Omental fat pad (tissue), 4 donors: Measurements from ENCODE around the gene METTL5. TPM values are rescaled to one million over a fixed set of nuclear protein-coding genes. Genes with fewer than 3 reads are reported as not detected.

ENCODE experiments used
- ATAC-seq: fragments of 150-250 bp; one replicate; pipeline ENCODE4 v1.9.1; 2016; ENCODE audit warnings: mild to moderate bottlenecking, moderate library complexity; ENCODE audit not compliant: low FRiP score
- DNase-seq: peaks from one replicate; pipeline ENCODE4 v3.0.0-alpha.2; 2019; ENCODE audit warnings: low spot score
- total RNA-seq, 4 donors: library from RNA; depleted of rRNA; stranded (reverse); fragments of >200 nt; gene quantifications; one replicate each; pipeline ENCODE4 v1.1.0, GENCODE V29; 2016
- TF ChIP-seq, protein P1 (sequence below), 3 donors: fragments of 450-650 bp; IDR thresholded peaks; one replicate each; pipeline ENCODE4 v1.5.1; 2016 to 2017; ENCODE audit warnings: antibody characterized with exemption in 3 of 3, mild to moderate bottlenecking in 3 of 3, moderate library complexity in 2 of 3

METTL5 gene
- total RNA-seq, 4 donors from 2014 or later = 27.4 to 63.2 (median 39.0) TPM

DNA sequence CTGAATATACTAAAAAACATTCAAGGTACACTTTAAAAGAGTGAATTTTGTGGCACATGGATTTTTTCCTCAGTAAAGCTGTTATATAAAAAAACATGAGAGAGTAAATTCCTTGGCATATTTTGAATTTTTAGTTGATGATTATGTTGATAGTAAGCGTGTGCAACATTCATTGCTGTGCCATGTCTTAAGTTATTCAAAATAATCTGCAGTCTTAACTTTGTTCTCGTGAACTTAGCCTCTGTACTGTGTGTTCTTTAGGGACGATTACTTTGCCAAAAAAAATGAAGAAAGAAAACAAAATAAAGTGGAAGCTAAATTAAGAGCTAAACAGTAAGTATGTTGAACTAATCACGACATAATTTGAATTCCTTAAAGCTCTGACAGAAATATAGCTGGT is 16.5 kb downstream of the METTL5 start:
- TF ChIP-seq, protein P1, sequence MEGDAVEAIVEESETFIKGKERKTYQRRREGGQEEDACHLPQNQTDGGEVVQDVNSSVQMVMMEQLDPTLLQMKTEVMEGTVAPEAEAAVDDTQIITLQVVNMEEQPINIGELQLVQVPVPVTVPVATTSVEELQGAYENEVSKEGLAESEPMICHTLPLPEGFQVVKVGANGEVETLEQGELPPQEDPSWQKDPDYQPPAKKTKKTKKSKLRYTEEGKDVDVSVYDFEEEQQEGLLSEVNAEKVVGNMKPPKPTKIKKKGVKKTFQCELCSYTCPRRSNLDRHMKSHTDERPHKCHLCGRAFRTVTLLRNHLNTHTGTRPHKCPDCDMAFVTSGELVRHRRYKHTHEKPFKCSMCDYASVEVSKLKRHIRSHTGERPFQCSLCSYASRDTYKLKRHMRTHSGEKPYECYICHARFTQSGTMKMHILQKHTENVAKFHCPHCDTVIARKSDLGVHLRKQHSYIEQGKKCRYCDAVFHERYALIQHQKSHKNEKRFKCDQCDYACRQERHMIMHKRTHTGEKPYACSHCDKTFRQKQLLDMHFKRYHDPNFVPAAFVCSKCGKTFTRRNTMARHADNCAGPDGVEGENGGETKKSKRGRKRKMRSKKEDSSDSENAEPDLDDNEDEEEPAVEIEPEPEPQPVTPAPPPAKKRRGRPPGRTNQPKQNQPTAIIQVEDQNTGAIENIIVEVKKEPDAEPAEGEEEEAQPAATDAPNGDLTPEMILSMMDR (IDR thresholded peaks at IDR 0.05) = no peak
- no peak for DNase-seq
- no peak for ATAC-seq

DNA sequence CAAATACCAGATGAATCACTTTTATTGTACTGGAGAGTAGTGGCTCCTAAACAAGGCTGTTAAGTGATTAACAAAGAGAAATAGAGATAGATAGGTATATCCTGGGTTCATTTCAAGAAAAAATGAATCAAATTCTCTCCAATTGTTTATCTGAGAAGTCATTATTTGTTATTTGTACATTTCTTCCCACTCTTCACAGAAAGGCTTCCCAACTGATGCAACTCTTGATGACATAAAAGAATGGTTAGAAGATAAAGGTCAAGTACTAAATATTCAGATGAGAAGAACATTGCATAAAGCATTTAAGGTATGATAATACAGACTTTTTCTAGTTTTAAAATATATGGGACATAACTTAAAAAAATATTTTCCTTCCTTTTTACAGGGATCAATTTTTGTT is 18.1 kb downstream of the METTL5 start:
- ATAC-seq = no peak
- no peak for DNase-seq
- TF ChIP-seq, protein P1 (IDR thresholded peaks at IDR 0.05) = no peak

DNA sequence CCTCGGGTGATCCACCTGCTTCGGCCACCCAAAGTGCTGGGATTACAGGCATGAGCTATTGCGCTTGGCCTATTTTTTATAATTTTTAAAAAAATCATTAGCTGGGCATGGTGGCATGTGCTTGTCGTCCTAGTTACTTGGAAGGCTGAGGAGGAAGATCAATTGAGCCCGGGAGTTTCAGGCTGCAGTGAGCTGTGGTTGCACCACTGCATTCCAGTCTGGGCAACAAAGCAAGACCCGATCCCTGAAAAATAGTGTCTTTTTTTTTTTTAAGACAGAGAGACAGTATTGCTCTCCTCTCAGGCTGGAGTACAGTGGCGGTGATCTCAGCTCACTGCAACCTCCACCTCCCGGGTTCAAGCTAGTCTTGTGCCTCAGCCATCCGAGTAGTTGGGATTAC is 21.2 kb downstream of the METTL5 start:
- DNase-seq (no peak), ATAC-seq (no peak)
- TF ChIP-seq, protein P1 (IDR thresholded peaks at IDR 0.05) = no peak

DNA sequence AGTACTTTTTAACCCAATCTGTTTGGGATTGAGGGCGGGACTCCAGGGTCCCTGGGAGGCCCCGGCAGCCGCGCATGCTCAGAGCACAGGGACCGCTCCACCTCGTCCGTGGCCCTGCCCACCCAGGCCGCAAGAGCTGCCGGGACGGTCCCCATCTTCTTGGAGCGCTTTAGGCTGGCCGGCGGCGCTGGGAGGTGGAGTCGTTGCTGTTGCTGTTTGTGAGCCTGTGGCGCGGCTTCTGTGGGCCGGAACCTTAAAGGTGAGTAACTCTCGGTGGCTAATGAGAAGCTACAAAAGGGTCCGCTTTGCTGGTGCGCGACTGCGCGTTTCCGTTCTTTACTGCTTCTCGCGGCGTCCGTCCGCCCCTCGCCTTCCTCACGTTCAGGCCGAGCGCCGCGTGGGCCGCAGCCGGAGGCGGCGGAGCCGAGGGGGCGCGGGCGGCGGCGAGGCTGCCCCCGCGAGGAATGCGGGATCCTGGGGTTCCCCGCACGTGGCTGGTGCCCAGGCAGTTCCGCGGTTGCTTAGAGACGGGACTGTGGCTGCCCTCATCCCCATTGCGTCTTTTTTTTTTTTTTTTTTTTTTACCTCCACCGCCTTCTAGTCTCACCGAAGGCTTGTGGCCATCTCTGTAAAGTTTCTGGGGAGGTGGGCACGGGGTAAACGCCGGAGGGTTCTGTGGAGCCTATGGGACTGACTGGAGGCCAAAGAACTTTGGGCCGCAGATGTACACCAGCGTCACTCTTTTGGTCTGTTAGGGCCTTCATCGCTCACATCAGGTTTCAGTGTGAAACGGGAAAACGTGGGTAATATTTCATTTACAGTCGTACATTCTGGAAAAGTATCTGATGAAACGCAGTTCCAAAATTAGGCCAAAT is 25.8 kb downstream of the METTL5 start, which contains the start of gene SSB:
TSS of gene SSB (plus strand) at position 154 of the 875 bp plus-strand sequence. CDS start 2,090 bp downstream, outside the sequence.
- TF ChIP-seq, protein P1 (IDR thresholded peaks at IDR 0.05) = no peak

DNA sequence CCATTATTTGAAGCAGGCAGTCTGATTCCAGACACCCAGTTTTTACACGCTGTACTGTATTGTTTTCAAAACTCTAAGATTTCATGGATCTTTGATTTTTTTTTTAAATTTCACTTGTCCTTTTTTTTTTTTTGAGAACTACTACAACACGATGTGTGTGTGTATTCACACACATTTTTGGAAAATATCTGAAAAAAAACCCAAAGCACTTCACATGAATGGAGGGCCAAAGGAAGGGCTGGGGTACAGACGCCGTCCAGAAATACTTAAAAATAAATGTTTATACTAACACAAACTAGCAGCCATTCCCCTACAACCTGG is 26.3 kb downstream of the METTL5 start:
- no peak for ATAC-seq
- TF ChIP-seq, protein P1 (IDR thresholded peaks at IDR 0.05) = no peak

More for the DNA sequence above, 25.8 kb downstream of the METTL5 start, which contains the start of gene SSB:
- ATAC-seq = peak; percentile 98
- DNase-seq = peak; percentile 63

DNA sequence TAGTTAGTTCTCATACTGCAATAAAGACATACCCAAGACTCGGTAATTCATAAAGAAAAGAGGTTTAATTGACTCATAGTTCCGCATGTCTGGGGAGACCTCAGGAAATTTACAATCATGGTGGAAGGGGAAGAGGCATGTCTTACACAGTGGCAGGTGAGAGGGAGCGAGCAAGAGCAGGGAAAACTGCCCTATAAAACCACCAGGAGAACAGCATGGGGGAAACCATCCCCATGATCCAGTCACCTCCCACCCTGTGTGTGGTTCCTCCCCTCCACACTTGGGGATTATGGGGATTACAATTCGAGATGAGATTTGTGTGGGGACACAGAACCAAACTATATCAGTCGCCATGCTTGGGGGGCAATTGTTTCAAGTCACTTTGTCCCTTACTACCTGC is 27.1 kb downstream of the METTL5 start:
- TF ChIP-seq, protein P1 (IDR thresholded peaks at IDR 0.05) = no peak
- no peak for ATAC-seq
- no peak for DNase-seq

More for the DNA sequence above, 26.3 kb downstream of the METTL5 start:
- no peak for DNase-seq

DNA sequence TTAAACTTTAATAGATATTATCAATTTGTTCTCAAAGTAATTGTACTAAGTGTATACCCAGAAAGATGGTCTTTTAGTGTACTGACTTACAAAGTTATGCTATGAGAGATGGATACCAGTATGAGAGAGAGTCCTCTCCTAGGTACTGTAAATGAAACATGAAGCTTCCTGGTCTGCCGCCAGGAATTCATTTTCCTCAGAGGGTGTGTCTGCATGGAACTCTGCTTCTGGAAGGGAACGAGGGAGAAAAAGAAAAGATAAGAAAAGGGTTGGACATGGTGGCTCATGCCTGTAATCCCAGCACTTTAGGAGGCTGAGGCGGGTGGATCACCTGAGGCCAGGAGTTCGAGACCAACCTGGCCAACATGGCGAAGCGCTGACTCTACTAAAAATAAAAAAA is 28.3 kb downstream of the METTL5 start:
- TF ChIP-seq, protein P1 (IDR thresholded peaks at IDR 0.05) = no peak
- DNase-seq (no peak), ATAC-seq (no peak)
